MM.1S (cell line): ENCODE results near the gene NUDT14.

ENCODE experiments used
- CTCF ChIP-seq: fragments of 300-600 bp; sonication (generic); IDR thresholded peaks from 2 replicates; pipeline ENCODE4 v1.5.1; 2016; ENCODE audit warnings: antibody characterized with exemption, low read length, mixed read lengths
- EZH2 ChIP-seq: fragments of 300-600 bp; sonication (generic); optimal IDR thresholded peaks from 2 replicates; pipeline ENCODE3; 2017; ENCODE audit warnings: low read depth, mild to moderate bottlenecking, antibody characterized with exemption, low read length, mixed read lengths

GRCh38 chr14:105145381-105146180 lies 35.5 kb downstream of the NUDT14 start:
- no peak for TF ChIP-seq CTCF
- TF ChIP-seq EZH2: no peak
